Body of pancreas (tissue), 4 donors: ENCODE measurements around the gene PHC2. TPM values are rescaled to one million over a fixed set of nuclear protein-coding genes. Genes with fewer than 3 reads are reported as not detected.

Experiments used
- ATAC-seq: fragments of 150-250 bp; one replicate; pipeline ENCODE4 v1.9.1; 2016
- DNase-seq, 4 donors: peaks; one replicate each; pipeline ENCODE4 v3.0.0-alpha.2; 2019
- H3K27ac ChIP-seq, 4 donors: fragments of 200-600 bp; sonication (generic); 1 replicate in 3 of 4; 2 replicates in 1 of 4; pipeline versions ENCODE4 v1.5.1 to v1.6.1; 2016 to 2019; ENCODE audit warnings: mild to moderate bottlenecking in 1 of 4, mixed read lengths in 1 of 4, moderate library complexity in 1 of 4
- H3K27me3 ChIP-seq, 2 donors: fragments of 200-600 bp; sonication (generic); one replicate each; pipeline ENCODE4 v1.6.0; 2016; ENCODE audit warnings: mild to moderate bottlenecking in 1 of 2
- H3K36me3 ChIP-seq, 2 donors: fragments of 200-600 bp; sonication (generic); replicated peaks in 1 of 2; 2 replicates each; pipeline ENCODE4 v1.5.1; 2016; ENCODE audit warnings: low read depth in 2 of 2; ENCODE audit not compliant: insufficient read depth in 1 of 2
- H3K4me1 ChIP-seq: fragments of 200-600 bp; sonication (generic); one replicate; pipeline ENCODE4 v1.6.0; 2016
- H3K4me3 ChIP-seq, 2 donors: fragments of 200-600 bp; sonication (generic); 1 replicate in 1 of 2; 2 replicates in 1 of 2; pipeline ENCODE4 v1.5.1; 2016 to 2019
- H3K9me3 ChIP-seq, 3 donors: fragments of 200-600 bp; sonication (generic); 1 replicate in 2 of 3; 2 replicates in 1 of 3; pipeline ENCODE4 v1.5.1; 2016
- CTCF ChIP-seq, 7 experiments: fragments of 450-650 bp in 4 of 7; fragments of 200-600 bp in 3 of 7; sonication (generic) in 3 of 7; IDR thresholded peaks; one replicate each; pipeline ENCODE4 v1.5.1; 2016 to 2019; ENCODE audit warnings: antibody characterized with exemption in 7 of 7
- POLR2A ChIP-seq, 3 donors: fragments of 450-650 bp; IDR thresholded peaks; one replicate each; pipeline ENCODE4 v1.6.1; 2016; ENCODE audit warnings: antibody characterized with exemption in 3 of 3, mild to moderate bottlenecking in 2 of 3
- WGBS, 2 donors: methylation state at CpG; one replicate each; pipeline ENCODE4 v1.1.5; 2017; 5-methylcytosine and 5-hydroxymethylcytosine counted together
- intact Hi-C: fragments of 100-400 bp; cut with DNase I; formaldehyde crosslinking; loops from one replicate; pipeline ENCODE4 v1.15.1; 2023
- total RNA-seq, 2 donors: library from RNA; depleted of rRNA; stranded (reverse); fragments of >200 nt; gene quantifications; one replicate each; pipeline ENCODE4 v1.1.0, GENCODE V29; 2016

PHC2 gene
- total RNA-seq, 2 donors from 2014 or later: 41.8 to 44.5 TPM

DNA sequence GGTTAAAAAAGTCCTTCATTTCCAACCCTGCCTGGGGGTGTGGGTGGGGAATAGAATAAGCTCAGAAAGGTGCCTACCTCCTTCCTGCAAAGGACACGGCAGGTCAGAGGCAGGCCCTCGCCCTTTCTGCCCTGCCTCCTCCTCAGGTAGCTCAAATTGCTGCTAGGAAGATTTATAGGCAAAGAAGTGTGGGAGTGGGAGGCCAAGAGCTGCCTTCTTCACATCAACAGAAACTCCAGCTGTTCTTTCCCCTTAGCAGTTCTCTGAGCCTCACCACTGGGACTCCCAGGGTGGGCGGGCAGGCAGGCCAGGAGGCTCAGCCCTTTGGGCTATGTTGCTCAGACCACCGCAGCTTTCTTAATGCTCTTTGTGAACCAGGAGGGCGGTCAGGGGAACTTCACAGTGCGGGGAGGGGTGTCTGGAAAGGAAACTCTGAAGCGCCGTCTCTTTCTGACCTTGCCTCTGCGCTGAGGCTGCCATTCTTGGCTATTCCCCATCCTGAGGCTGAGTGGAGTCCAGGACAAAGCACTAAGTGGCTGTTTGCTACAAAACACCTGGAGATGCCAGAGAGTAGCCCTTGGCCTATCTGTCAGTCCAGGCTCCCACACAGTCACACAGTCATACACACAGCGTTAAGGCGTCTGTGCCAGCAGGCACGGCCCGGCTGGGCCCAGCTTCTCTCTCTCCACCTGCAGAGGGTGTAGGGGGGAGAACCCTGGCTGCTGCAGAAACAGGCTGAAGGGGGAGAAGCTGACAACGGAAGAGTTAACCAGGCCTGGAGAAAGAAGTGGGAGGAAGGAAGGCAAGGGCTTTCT lies 107.0 kb downstream of the PHC2 start:
- intact Hi-C loops: no loop called here
- peaks cover 10% of the 10 kb centered on the region for H3K4me1 ChIP-seq
- WGBS, 2 donors: 84 to 89% methylated on average over 13 to 14 of the region's 14 CpGs
- H3K4me3 ChIP-seq: no peak overlapping the region
- no peaks in the 10 kb centered on the region for H3K27me3 ChIP-seq
- H3K27ac ChIP-seq: no peak overlapping the region
- DNase-seq (no peak), ATAC-seq (no peak)
- H3K9me3 ChIP-seq: no peaks in the 10 kb centered on the region
- no peak for TF ChIP-seq POLR2A (IDR thresholded peaks at IDR 0.05)
- peaks cover 20 to 43% of the 10 kb centered on the region in 2 donors for H3K36me3 ChIP-seq

GRCh38 chr1:33322870-33323585 lies 107.9 kb downstream of the PHC2 start:
- Histone ChIP-seq H3K36me3 (peaks cover 15 to 38% of the 10 kb centered on the region in 2 donors), H3K27ac (no peak overlapping the region), H3K4me3 (no peak overlapping the region)

DNA sequence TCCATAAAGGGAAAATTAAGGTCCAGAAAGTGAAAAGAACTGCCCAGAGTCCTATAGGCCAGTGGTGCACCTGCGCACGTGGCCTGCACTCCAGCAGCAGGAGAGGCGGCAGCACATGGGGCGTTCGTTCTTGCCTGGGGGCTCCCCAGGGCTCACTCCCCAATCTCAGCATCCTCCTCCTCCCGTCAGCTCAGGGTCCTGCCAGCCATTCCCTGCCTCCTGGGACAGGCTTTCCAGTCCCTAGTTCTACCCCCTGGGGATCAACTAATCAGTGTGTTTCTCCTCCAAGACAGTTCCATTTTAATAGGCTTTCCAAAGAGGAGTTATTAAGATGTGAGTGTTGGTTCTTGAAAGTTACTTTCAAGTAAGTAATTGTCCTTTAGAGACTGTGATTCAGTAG lies 108.8 kb downstream of the PHC2 start:
- DNase-seq (no peak), ATAC-seq (no peak)
- WGBS, 2 donors: 89 to 91% methylated on average over 6 of the region's 6 CpGs
- Histone ChIP-seq H3K4me3 (no peak overlapping the region), H3K27me3 (no peaks in the 10 kb centered on the region), H3K4me1 (no peaks in the 10 kb centered on the region), H3K9me3 (no peaks in the 10 kb centered on the region), H3K27ac (no peak overlapping the region), H3K36me3 (peaks cover 15 to 36% of the 10 kb centered on the region in 2 donors)
- intact Hi-C loops: no loop called here
- TF ChIP-seq CTCF (IDR thresholded peaks at IDR 0.05) (no peak), POLR2A (IDR thresholded peaks at IDR 0.05) (no peak)

More at GRCh38 chr1:33322870-33323585, 107.9 kb downstream of the PHC2 start:
- DNase-seq: no peak
- WGBS, 2 donors: 85 to 87% methylated on average over 10 of the region's 10 CpGs
- Histone ChIP-seq H3K4me1 (peaks cover 9% of the 10 kb centered on the region), H3K27me3 (no peaks in the 10 kb centered on the region), H3K9me3 (no peaks in the 10 kb centered on the region)
- no peak for TF ChIP-seq POLR2A (IDR thresholded peaks at IDR 0.05)
- TF ChIP-seq CTCF (IDR thresholded peaks at IDR 0.05): no peak
- no peak for ATAC-seq
- intact Hi-C loops: no loop called here

GRCh38 chr1:33321178-33321577 lies 109.7 kb downstream of the PHC2 start:
- Histone ChIP-seq H3K9me3 (no peaks in the 10 kb centered on the region), H3K4me3 (no peak overlapping the region), H3K27ac (no peak overlapping the region), H3K36me3 (peaks cover 15 to 30% of the 10 kb centered on the region in 2 donors), H3K4me1 (no peaks in the 10 kb centered on the region), H3K27me3 (no peaks in the 10 kb centered on the region)
- intact Hi-C loops: no loop called here
- 32 to 55% methylated on average over 3 to 5 of the region's 5 CpGs for whole genome bisulfite sequencing, 2 donors
- DNase-seq (no peak), ATAC-seq (peak; percentile 31)
- TF ChIP-seq CTCF (IDR thresholded peaks at IDR 0.05) (no peak), POLR2A (IDR thresholded peaks at IDR 0.05) (no peak)

- intact Hi-C loops: no loop called here
- Histone ChIP-seq H3K4me1 (no peaks in the 10 kb centered on the region), H3K4me3 (no peak within 1 kb of the TSS), H3K9me3 (no peaks in the 10 kb centered on the region), H3K27ac (no peak within 1 kb of the TSS), H3K36me3 (peaks cover 15 to 25% of the 10 kb centered on the region in 2 donors), H3K27me3 (no peaks in the 10 kb centered on the region)
- DNase-seq (no peak), ATAC-seq (no peak)
- 70 to 78% methylated on average over 7 to 8 of the region's 8 CpGs for WGBS, 2 donors
- no peak for TF ChIP-seq POLR2A (IDR thresholded peaks at IDR 0.05)
- TF ChIP-seq CTCF (IDR thresholded peaks at IDR 0.05): no peak
Measured at GRCh38 chr1:33320619-33321165, 110.2 kb downstream of the PHC2 start, which contains the start of gene A3GALT2. A3GALT2 (minus strand) TSS chr1:33321098; CDS start chr1:33321098, 0 bp downstream.
